Sigmoid colon (tissue), 7 donors: Measurements from ENCODE around the gene CHN2. TPM values are rescaled to one million over a fixed set of nuclear protein-coding genes. Genes with fewer than 3 reads are reported as not detected.
A peak's percentile ranks its signal among the peaks of the same experiment; 100 is the strongest.

Experiments
- DNase-seq: peaks from one replicate; pipeline ENCODE4 v3.0.0-alpha.2; 2019
- H3K27ac ChIP-seq, 4 donors: fragments of 200-600 bp; sonication (generic); one replicate each; pipeline ENCODE4 v1.5.1; 2016 to 2019; ENCODE audit warnings: mild to moderate bottlenecking in 1 of 4
- H3K27me3 ChIP-seq, 3 donors: fragments of 200-600 bp; sonication (generic); one replicate each; pipeline ENCODE4 v1.5.1; 2019; ENCODE audit warnings: mild to moderate bottlenecking in 1 of 3
- H3K36me3 ChIP-seq, 4 donors: fragments of 200-600 bp; sonication (generic); one replicate each; pipeline ENCODE4 v1.5.1; 2016 to 2019
- H3K4me1 ChIP-seq, 4 donors: fragments of 200-600 bp; sonication (generic); one replicate each; pipeline ENCODE4 v1.5.1; 2017 to 2019
- H3K4me3 ChIP-seq, 4 donors: fragments of 200-600 bp; sonication (generic); one replicate each; pipeline ENCODE4 v1.5.1; 2017 to 2019; ENCODE audit warnings: mild to moderate bottlenecking in 2 of 4, moderate library complexity in 1 of 4
- H3K9me3 ChIP-seq, 4 donors: fragments of 200-600 bp in 3 of 4; sonication (generic) in 3 of 4; one replicate each; pipeline versions ENCODE4 v1.5.1 to v1.6.1; 2013 to 2019
- CTCF ChIP-seq, 4 experiments: fragments of 450-650 bp in 3 of 4; fragments of 200-600 bp in 1 of 4; IDR thresholded peaks; one replicate each; pipeline ENCODE4 v1.5.1; 2016 to 2019; ENCODE audit warnings: antibody characterized with exemption in 4 of 4, mild to moderate bottlenecking in 3 of 4, moderate library complexity in 2 of 4
- EP300 ChIP-seq, 4 donors: sonication (generic); formaldehyde crosslinking; IDR thresholded peaks; one replicate each; pipeline ENCODE4 v1.6.1; 2017; ENCODE audit warnings: antibody characterized with exemption in 4 of 4
- POLR2A ChIP-seq, 2 donors: fragments of 450-650 bp; IDR thresholded peaks; one replicate each; pipeline ENCODE4 v1.6.1; 2016; ENCODE audit warnings: antibody characterized with exemption in 2 of 2, mild to moderate bottlenecking in 2 of 2, moderate library complexity in 2 of 2
- POLR2AphosphoS5 ChIP-seq, 4 donors: sonication (generic); formaldehyde crosslinking; IDR thresholded peaks; one replicate each; pipeline ENCODE4 v1.6.1; 2017; ENCODE audit warnings: antibody characterized with exemption in 4 of 4
- WGBS, 2 donors: extraction: QIAGEN DNeasy Blood & Tissue Kit; methylation state at CpG; one replicate each; pipeline ENCODE4 v1.1.7; 2013; 5-methylcytosine and 5-hydroxymethylcytosine counted together
- intact Hi-C: fragments of 100-400 bp; cut with DNase I; formaldehyde crosslinking; loops from one replicate; pipeline ENCODE4 v1.15.1; 2023
- polyA plus RNA-seq, 3 donors: library from polyadenylated mRNA; stranded (reverse); fragments of 200-250 nt; gene quantifications; one replicate each; pipeline ENCODE4 v1.2.3, GENCODE V29; 2013
- total RNA-seq, 4 donors: library from RNA; depleted of rRNA; stranded (reverse); fragments of >200 nt; gene quantifications; one replicate each; pipeline ENCODE4 v1.1.0, GENCODE V29; 2016
- donor health status: healthy with polysubstance abuse.
- donor health status: Bipolar disorder and iron deficiency.
- donor health status: healthy.

Gene CHN2
- total and polyA plus RNA-seq, 7 donors: 4.2 to 37.7 (median 15.8) TPM

- Histone ChIP-seq H3K27me3 (no peaks in the 10 kb centered on the region), H3K4me3 (no peak overlapping the region), H3K9me3 (no peaks in the 10 kb centered on the region), H3K36me3 (no peaks in the 10 kb centered on the region), H3K4me1 (no peaks in the 10 kb centered on the region), H3K27ac (no peak overlapping the region)
- no peak for TF ChIP-seq EP300 (IDR thresholded peaks at IDR 0.05)
- no peak for TF ChIP-seq POLR2AphosphoS5 (IDR thresholded peaks at IDR 0.05)
- TF ChIP-seq POLR2A (IDR thresholded peaks at IDR 0.05): no peak
- TF ChIP-seq CTCF (IDR thresholded peaks at IDR 0.05): no peak
- no peak for DNase-seq
- 91 to 96% methylated on average over 3 of the region's 3 CpGs for WGBS, 2 donors
- intact Hi-C loops: no loop called here
Measured at GRCh38 chr7:29247963-29248236, 53.3 kb downstream of the CHN2 start.

- peak overlapping the region in 1 of 4 donors; percentile 34 for H3K27ac ChIP-seq
- no peak overlapping the region for H3K4me3 ChIP-seq
- H3K36me3 ChIP-seq: no peaks in the 10 kb centered on the region
- H3K4me1 ChIP-seq: no peaks in the 10 kb centered on the region
- no peak for DNase-seq
- no peaks in the 10 kb centered on the region for H3K9me3 ChIP-seq
- intact Hi-C loops: no loop called here
- 83 to 88% methylated on average over 8 of the region's 8 CpGs for WGBS, 2 donors
- TF ChIP-seq POLR2A (IDR thresholded peaks at IDR 0.05) (no peak), CTCF (IDR thresholded peaks at IDR 0.05) (no peak), POLR2AphosphoS5 (IDR thresholded peaks at IDR 0.05) (no peak), EP300 (IDR thresholded peaks at IDR 0.05) (no peak)
- H3K27me3 ChIP-seq: no peaks in the 10 kb centered on the region
Measured at GRCh38 chr7:29248713-29249382, 54.3 kb downstream of the CHN2 start.

- WGBS, 2 donors: 92 to 93% methylated on average over 7 of the region's 7 CpGs
- H3K4me3 ChIP-seq: no peak overlapping the region
- no peaks in the 10 kb centered on the region for H3K4me1 ChIP-seq
- no peak for DNase-seq
- no peak for TF ChIP-seq POLR2A (IDR thresholded peaks at IDR 0.05)
- no peak for TF ChIP-seq EP300 (IDR thresholded peaks at IDR 0.05)
- no peak for TF ChIP-seq CTCF (IDR thresholded peaks at IDR 0.05)
- H3K36me3 ChIP-seq: no peaks in the 10 kb centered on the region
- intact Hi-C loops: no loop called here
- H3K27me3 ChIP-seq: no peaks in the 10 kb centered on the region
- no peaks in the 10 kb centered on the region for H3K9me3 ChIP-seq
- no peak overlapping the region for H3K27ac ChIP-seq
Measured at GRCh38 chr7:29249383-29249750, 54.8 kb downstream of the CHN2 start.

- intact Hi-C loops: no loop called here
- Histone ChIP-seq H3K36me3 (no peaks in the 10 kb centered on the region), H3K27me3 (no peaks in the 10 kb centered on the region), H3K4me3 (no peak overlapping the region), H3K27ac (no peak overlapping the region), H3K4me1 (no peaks in the 10 kb centered on the region), H3K9me3 (no peaks in the 10 kb centered on the region)
- WGBS, 2 donors: 89 to 96% methylated on average over 1 of the region's 1 CpG
- no peak for DNase-seq
- TF ChIP-seq EP300 (IDR thresholded peaks at IDR 0.05) (no peak), POLR2AphosphoS5 (IDR thresholded peaks at IDR 0.05) (no peak), POLR2A (IDR thresholded peaks at IDR 0.05) (no peak), CTCF (IDR thresholded peaks at IDR 0.05) (no peak)
Measured at GRCh38 chr7:29249860-29250259, 55.3 kb downstream of the CHN2 start.

- Histone ChIP-seq H3K9me3 (no peaks in the 10 kb centered on the region), H3K27me3 (no peaks in the 10 kb centered on the region), H3K36me3 (no peaks in the 10 kb centered on the region), H3K4me3 (no peak overlapping the region), H3K27ac (no peak overlapping the region), H3K4me1 (no peaks in the 10 kb centered on the region)
- no peak for DNase-seq
- intact Hi-C loops: no loop called here
- 93 to 95% methylated on average over 1 of the region's 1 CpG for WGBS, 2 donors
- TF ChIP-seq EP300 (IDR thresholded peaks at IDR 0.05): no peak
- TF ChIP-seq POLR2A (IDR thresholded peaks at IDR 0.05): no peak
- no peak for TF ChIP-seq CTCF (IDR thresholded peaks at IDR 0.05)
- no peak for TF ChIP-seq POLR2AphosphoS5 (IDR thresholded peaks at IDR 0.05)
Measured at GRCh38 chr7:29253225-29253624, 58.6 kb downstream of the CHN2 start.
